Right hindlimb (tissue), 1 donor: Measurements from ENCODE around the gene NTNG1.

ENCODE experiments used
- DNase-seq: peaks from one replicate; pipeline ENCODE4 v3.0.0-alpha.2; 2018

NTNG1 gene

GRCh38 chr1:107344268-107344760, 203.5 kb downstream of the NTNG1 start:
- DNase-seq, result no peak

- no peak for DNase-seq
Measured at GRCh38 chr1:107344836-107345235, 204.0 kb downstream of the NTNG1 start.

- no peak for DNase-seq
Measured at GRCh38 chr1:107352850-107353249, 212.0 kb downstream of the NTNG1 start.

GRCh38 chr1:107357376-107357775, 216.5 kb downstream of the NTNG1 start:
- no peak for DNase-seq

GRCh38 chr1:107358619-107359327, 217.9 kb downstream of the NTNG1 start:
- no peak for DNase-seq

GRCh38 chr1:107359472-107360241, 218.8 kb downstream of the NTNG1 start:
- DNase-seq, result no peak

- DNase-seq, result no peak
Measured at GRCh38 chr1:107362468-107363140, 221.8 kb downstream of the NTNG1 start.

GRCh38 chr1:107363154-107363553, 222.3 kb downstream of the NTNG1 start:
- no peak for DNase-seq

GRCh38 chr1:107365527-107366240, 224.8 kb downstream of the NTNG1 start:
- no peak for DNase-seq

- DNase-seq, result no peak
Measured at GRCh38 chr1:107378426-107378825, 237.6 kb downstream of the NTNG1 start.

- DNase-seq, result no peak
Measured at GRCh38 chr1:107378866-107379265, 238.0 kb downstream of the NTNG1 start.

GRCh38 chr1:107379826-107380225, 239.0 kb downstream of the NTNG1 start:
- DNase-seq, result no peak

- DNase-seq, result no peak
Measured at GRCh38 chr1:107389410-107390396, 248.9 kb downstream of the NTNG1 start.

GRCh38 chr1:107394301-107394700, 253.5 kb downstream of the NTNG1 start:
- DNase-seq, result no peak

GRCh38 chr1:107401704-107402103, 260.9 kb downstream of the NTNG1 start:
- DNase-seq, result no peak

GRCh38 chr1:107404756-107405155, 263.9 kb downstream of the NTNG1 start:
- no peak for DNase-seq

GRCh38 chr1:107405236-107405635, 264.4 kb downstream of the NTNG1 start:
- DNase-seq, result no peak

GRCh38 chr1:107407011-107407410, 266.2 kb downstream of the NTNG1 start:
- no peak for DNase-seq

GRCh38 chr1:107413546-107413945, 272.7 kb downstream of the NTNG1 start:
- DNase-seq, result no peak

GRCh38 chr1:107413951-107414350, 273.1 kb downstream of the NTNG1 start:
- DNase-seq, result no peak

- DNase-seq, result no peak
Measured at GRCh38 chr1:107414550-107414949, 273.7 kb downstream of the NTNG1 start.

- no peak for DNase-seq
Measured at GRCh38 chr1:107415241-107415640, 274.4 kb downstream of the NTNG1 start.
